GM23248 (cell line): ENCODE results near the gene TFB2M.

Experiments
- EZH2 ChIP-seq: fragments of 200-600 bp; sonication (generic); IDR thresholded peaks from 2 replicates; pipeline ENCODE4 v1.6.1; 2018; ENCODE audit warnings: antibody characterized with exemption, mild to moderate bottlenecking; ENCODE audit not compliant: insufficient read depth, poor library complexity, severe bottlenecking
- EZH2phosphoT487 ChIP-seq: fragments of 200-600 bp; sonication (generic); IDR thresholded peaks from 2 replicates; pipeline ENCODE4 v1.6.1; 2018; ENCODE audit warnings: antibody characterized with exemption, moderate library complexity, mild to moderate bottlenecking, low read depth; ENCODE audit not compliant: insufficient read depth

GRCh38 chr1:246609632-246610031 lies 43.6 kb upstream of the TFB2M start:
- TF ChIP-seq EZH2phosphoT487, result no peak
- no peak for TF ChIP-seq EZH2
